ENCODE data around the gene SKAP1.

- TF ChIP-seq CREB5 (CRISPR knock-in tag; IDR thresholded peaks at IDR 0.05; ENCODE audit: low read depth) (no peak), PATZ1 (CRISPR knock-in tag; IDR thresholded peaks at IDR 0.05; ENCODE audit: borderline replicate concordance) (no peak), ARNTL (CRISPR knock-in tag; IDR thresholded peaks at IDR 0.05; ENCODE audit: borderline replicate concordance, low read depth) (no peak), OSR1 (CRISPR knock-in tag; IDR thresholded peaks at IDR 0.05) (no peak), GLIS3 (CRISPR knock-in tag; IDR thresholded peaks at IDR 0.05) (no peak), TCF4 (CRISPR knock-in tag; IDR thresholded peaks at IDR 0.05; ENCODE audit: borderline replicate concordance) (no peak), ZFP30 (CRISPR knock-in tag; IDR thresholded peaks at IDR 0.05) (no peak), CSDC2 (CRISPR knock-in tag; IDR thresholded peaks at IDR 0.05) (no peak), RARB (CRISPR knock-in tag; IDR thresholded peaks at IDR 0.05) (no peak), CSRNP3 (CRISPR knock-in tag; IDR thresholded peaks at IDR 0.05) (no peak), ZNF8 (CRISPR knock-in tag; IDR thresholded peaks at IDR 0.05) (no peak)
Measured at GRCh38 chr17:48195910-48196309, 234.1 kb downstream of the SKAP1 start.

Measured in SK-N-SH treated with all-trans-retinoic acid at 6 μM for 48 hours (cell line).